Glutamatergic neuron (in vitro differentiated cells): Measurements from ENCODE around the gene UBTD2. TPM values are rescaled to one million over a fixed set of nuclear protein-coding genes. Genes with fewer than 3 reads are reported as not detected.
"Not testable (repeated sequence)": the region's sequence is repeated elsewhere in the genome, so short reads cannot be mapped to it uniquely, and the experiment has no call there.

Experiments used
- DNase-seq: peaks from one replicate; pipeline ENCODE4 v3.0.0; 2022
- H3K27ac Mint-ChIP-seq: one replicate; pipeline ENCODE4 v1.8.0; 2020; ENCODE audit warnings: mild to moderate bottlenecking, mixed read lengths, inconsistent platforms; ENCODE audit not compliant: unreplicated experiment
- H3K27me3 Mint-ChIP-seq: one replicate; pipeline ENCODE4 v1.8.0; 2020; ENCODE audit warnings: mild to moderate bottlenecking, moderate library complexity, mixed read lengths, inconsistent platforms; ENCODE audit not compliant: unreplicated experiment
- H3K36me3 Mint-ChIP-seq: one replicate; pipeline ENCODE4 v1.8.0; 2020; ENCODE audit warnings: mild to moderate bottlenecking, mixed read lengths, inconsistent platforms; ENCODE audit not compliant: unreplicated experiment
- H3K4me1 Mint-ChIP-seq: one replicate; pipeline ENCODE4 v1.8.0; 2020; ENCODE audit warnings: mild to moderate bottlenecking, low read depth, mixed read lengths, inconsistent platforms; ENCODE audit not compliant: unreplicated experiment
- H3K4me3 Mint-ChIP-seq: one replicate; pipeline ENCODE4 v1.8.0; 2020; ENCODE audit warnings: mild to moderate bottlenecking, mixed read lengths, inconsistent platforms; ENCODE audit not compliant: unreplicated experiment
- H3K9me3 Mint-ChIP-seq: one replicate; pipeline ENCODE4 v1.8.0; 2020; ENCODE audit warnings: mild to moderate bottlenecking, moderate library complexity, mixed read lengths, inconsistent platforms; ENCODE audit not compliant: unreplicated experiment
- total RNA-seq: library from RNA; stranded (reverse); fragmentation: NEBNext Ultra II Directional; extraction: Animal tissue kit (Norgen Biotek cat#: 25700); gene quantifications from one replicate; pipeline ENCODE4 v1.2.1, GENCODE V29; 2021; ENCODE audit not compliant: unreplicated experiment
- TF ChIP-seq, protein P1 (sequence below): fragments of 200-600 bp; sonication (generic); IDR thresholded peaks from one replicate; pipeline ENCODE4 v1.5.0; 2021; ENCODE audit not compliant: partially characterized antibody, unreplicated experiment

UBTD2 gene
- total RNA-seq, 1 donor from 2014 or later: 68.1 TPM

DNA sequence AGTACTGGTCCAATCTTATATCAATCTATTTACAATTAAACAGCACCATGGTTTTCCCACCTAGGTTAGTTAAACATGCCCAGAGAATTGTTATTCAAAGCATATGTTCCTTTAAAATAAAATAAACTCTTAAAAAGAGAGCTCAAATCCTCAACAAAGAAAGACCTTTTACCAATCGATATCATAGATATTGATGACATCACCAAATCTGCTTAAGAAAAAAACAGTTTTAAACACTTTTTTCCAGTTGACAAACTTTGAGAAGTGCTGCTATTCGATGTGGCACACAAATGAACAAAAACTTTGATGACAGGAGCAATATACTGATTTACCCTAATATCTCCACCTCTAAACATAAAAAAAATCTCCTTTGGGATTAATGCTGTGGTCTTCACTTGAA is 73.8 kb downstream of the UBTD2 start:
- Mint-ChIP-seq H3K9me3 (no peaks in the 10 kb centered on the region), H3K27ac (no peak overlapping the region), H3K4me1 (peaks cover 3% of the 10 kb centered on the region), H3K27me3 (no peaks in the 10 kb centered on the region), H3K36me3 (peaks cover 5% of the 10 kb centered on the region), H3K4me3 (no peak overlapping the region)
- no peak for DNase-seq
- TF ChIP-seq, protein P1, sequence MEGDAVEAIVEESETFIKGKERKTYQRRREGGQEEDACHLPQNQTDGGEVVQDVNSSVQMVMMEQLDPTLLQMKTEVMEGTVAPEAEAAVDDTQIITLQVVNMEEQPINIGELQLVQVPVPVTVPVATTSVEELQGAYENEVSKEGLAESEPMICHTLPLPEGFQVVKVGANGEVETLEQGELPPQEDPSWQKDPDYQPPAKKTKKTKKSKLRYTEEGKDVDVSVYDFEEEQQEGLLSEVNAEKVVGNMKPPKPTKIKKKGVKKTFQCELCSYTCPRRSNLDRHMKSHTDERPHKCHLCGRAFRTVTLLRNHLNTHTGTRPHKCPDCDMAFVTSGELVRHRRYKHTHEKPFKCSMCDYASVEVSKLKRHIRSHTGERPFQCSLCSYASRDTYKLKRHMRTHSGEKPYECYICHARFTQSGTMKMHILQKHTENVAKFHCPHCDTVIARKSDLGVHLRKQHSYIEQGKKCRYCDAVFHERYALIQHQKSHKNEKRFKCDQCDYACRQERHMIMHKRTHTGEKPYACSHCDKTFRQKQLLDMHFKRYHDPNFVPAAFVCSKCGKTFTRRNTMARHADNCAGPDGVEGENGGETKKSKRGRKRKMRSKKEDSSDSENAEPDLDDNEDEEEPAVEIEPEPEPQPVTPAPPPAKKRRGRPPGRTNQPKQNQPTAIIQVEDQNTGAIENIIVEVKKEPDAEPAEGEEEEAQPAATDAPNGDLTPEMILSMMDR: no peak

- no peak overlapping the region for H3K27ac Mint-ChIP-seq
- H3K4me1 Mint-ChIP-seq: peaks cover 3% of the 10 kb centered on the region
- H3K36me3 Mint-ChIP-seq: no peaks in the 10 kb centered on the region
- TF ChIP-seq, protein P1: no peak
- H3K27me3 Mint-ChIP-seq: no peaks in the 10 kb centered on the region
- no peak for DNase-seq
- H3K9me3 Mint-ChIP-seq: peaks cover 3% of the 10 kb centered on the region
- no peak overlapping the region for H3K4me3 Mint-ChIP-seq
Measured at GRCh38 chr5:172207511-172207910, 76.1 kb downstream of the UBTD2 start.

GRCh38 chr5:172205984-172206383 is 77.6 kb downstream of the UBTD2 start:
- H3K36me3 Mint-ChIP-seq, H3K27me3 Mint-ChIP-seq, H3K4me1 Mint-ChIP-seq, H3K4me3 Mint-ChIP-seq, H3K27ac Mint-ChIP-seq, H3K9me3 Mint-ChIP-seq, DNase-seq: not testable (repeated sequence)

DNA sequence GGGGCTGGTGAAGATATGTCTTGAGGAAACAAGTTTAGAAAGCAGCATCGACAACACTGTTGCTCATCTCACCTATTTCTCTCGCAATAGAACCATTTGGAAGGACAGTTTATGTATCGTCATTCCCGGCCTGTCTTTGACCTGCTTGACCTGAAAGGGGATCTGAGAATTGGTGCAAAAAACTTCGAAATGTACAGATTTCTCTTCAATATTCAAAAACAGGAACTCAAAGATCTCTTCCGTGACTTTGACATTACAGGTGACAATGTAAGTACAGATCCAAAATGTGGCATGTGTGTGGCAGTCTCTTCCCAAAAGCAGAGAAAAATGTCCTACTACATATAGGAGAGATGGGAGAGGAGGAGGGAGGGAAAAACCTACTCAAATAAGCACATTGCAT is 83.1 kb downstream of the UBTD2 start:
- no peaks in the 10 kb centered on the region for H3K36me3 Mint-ChIP-seq
- no peak overlapping the region for H3K27ac Mint-ChIP-seq
- peaks cover 2% of the 10 kb centered on the region for H3K27me3 Mint-ChIP-seq
- no peak for DNase-seq
- TF ChIP-seq, protein P1: no peak
- no peak overlapping the region for H3K4me3 Mint-ChIP-seq
- peaks cover 5% of the 10 kb centered on the region for H3K9me3 Mint-ChIP-seq
- no peaks in the 10 kb centered on the region for H3K4me1 Mint-ChIP-seq

GRCh38 chr5:172199446-172199845 is 84.1 kb downstream of the UBTD2 start:
- no peaks in the 10 kb centered on the region for H3K36me3 Mint-ChIP-seq
- H3K4me3 Mint-ChIP-seq: no peak overlapping the region
- DNase-seq: no peak
- peaks cover 5% of the 10 kb centered on the region for H3K9me3 Mint-ChIP-seq
- no peak overlapping the region for H3K27ac Mint-ChIP-seq
- no peaks in the 10 kb centered on the region for H3K4me1 Mint-ChIP-seq
- H3K27me3 Mint-ChIP-seq: peaks cover 2% of the 10 kb centered on the region
- TF ChIP-seq, protein P1: no peak

- H3K9me3 Mint-ChIP-seq, H3K27me3 Mint-ChIP-seq, H3K27ac Mint-ChIP-seq, H3K36me3 Mint-ChIP-seq, DNase-seq, H3K4me3 Mint-ChIP-seq, H3K4me1 Mint-ChIP-seq: not testable (repeated sequence)
Measured at GRCh38 chr5:172197775-172198174, 85.8 kb downstream of the UBTD2 start.
